HTERT RPE-1 (cell line): ENCODE data around the gene SMIM12.

Experiments used
- in situ Hi-C: fragments of 300-500 bp; cut with MboI; formaldehyde crosslinking; loops from 4 replicates; pipeline ENCODE4 v1.14.3; 2020; ENCODE audit warnings: low sequenced_read_pairs

Gene SMIM12

GRCh38 chr1:34859446-34860200, at the start of gene SMIM12:
SMIM12 (minus strand) TSS chr1:34859749; CDS start chr1:34855977, 3,772 bp downstream.
- in situ Hi-C loops: no loop called here

GRCh38 chr1:34908369-34908768, 48.8 kb upstream of the SMIM12 start:
- in situ Hi-C loops: no loop called here

- in situ Hi-C loops: no loop called here
These were observed 48.0 kb upstream of the SMIM12 start for GRCh38 chr1:34907487-34908090.

GRCh38 chr1:34906756-34907155, 47.2 kb upstream of the SMIM12 start:
- in situ Hi-C loops: no loop called here

- in situ Hi-C loops: no loop called here
These were observed 46.7 kb upstream of the SMIM12 start for GRCh38 chr1:34906222-34906621.

GRCh38 chr1:34905098-34905459, 45.5 kb upstream of the SMIM12 start:
- in situ Hi-C loops: no loop called here

- in situ Hi-C loops: no loop called here
These were observed 44.9 kb upstream of the SMIM12 start for GRCh38 chr1:34904236-34905097.

- in situ Hi-C loops: no loop called here
These were observed 42.4 kb upstream of the SMIM12 start for GRCh38 chr1:34901919-34902318.

- in situ Hi-C loops: no loop called here
These were observed 41.4 kb upstream of the SMIM12 start for GRCh38 chr1:34900775-34901502.

- in situ Hi-C loops: no loop called here
These were observed 40.4 kb upstream of the SMIM12 start for GRCh38 chr1:34899906-34900305.

- in situ Hi-C loops: no loop called here
These were observed 39.9 kb upstream of the SMIM12 start for GRCh38 chr1:34899471-34899870.

GRCh38 chr1:34898330-34898761, 38.8 kb upstream of the SMIM12 start:
- in situ Hi-C loops: no loop called here

- in situ Hi-C loops: no loop called here
These were observed 37.1 kb upstream of the SMIM12 start for GRCh38 chr1:34896612-34897011.

- in situ Hi-C loops: no loop called here
These were observed 30.2 kb upstream of the SMIM12 start for GRCh38 chr1:34889705-34890104.

- in situ Hi-C loops: no loop called here
These were observed 28.0 kb upstream of the SMIM12 start for GRCh38 chr1:34887593-34887992.

GRCh38 chr1:34885405-34886247, 26.1 kb upstream of the SMIM12 start:
- in situ Hi-C loops: no loop called here

- in situ Hi-C loops: no loop called here
These were observed 25.4 kb upstream of the SMIM12 start for GRCh38 chr1:34884961-34885360.

- in situ Hi-C loops: no loop called here
These were observed 25.0 kb upstream of the SMIM12 start for GRCh38 chr1:34884536-34884935.

- in situ Hi-C loops: no loop called here
These were observed 19.7 kb upstream of the SMIM12 start for GRCh38 chr1:34879230-34879629.

GRCh38 chr1:34876406-34876805, 16.9 kb upstream of the SMIM12 start:
- in situ Hi-C loops: no loop called here
